Measurements from ENCODE around the gene TRIM54. TPM values are rescaled to one million over a fixed set of nuclear protein-coding genes. Genes with fewer than 3 reads are reported as not detected.
A peak's percentile ranks its signal among the peaks of the same experiment; 100 is the strongest.
"Not testable (repeated sequence)": the region's sequence is repeated elsewhere in the genome, so short reads cannot be mapped to it uniquely, and the experiment has no call there.

Gene TRIM54
- total RNA-seq, 4 donors from 2014 or later: 219 to 554 (median 427) TPM

DNA sequence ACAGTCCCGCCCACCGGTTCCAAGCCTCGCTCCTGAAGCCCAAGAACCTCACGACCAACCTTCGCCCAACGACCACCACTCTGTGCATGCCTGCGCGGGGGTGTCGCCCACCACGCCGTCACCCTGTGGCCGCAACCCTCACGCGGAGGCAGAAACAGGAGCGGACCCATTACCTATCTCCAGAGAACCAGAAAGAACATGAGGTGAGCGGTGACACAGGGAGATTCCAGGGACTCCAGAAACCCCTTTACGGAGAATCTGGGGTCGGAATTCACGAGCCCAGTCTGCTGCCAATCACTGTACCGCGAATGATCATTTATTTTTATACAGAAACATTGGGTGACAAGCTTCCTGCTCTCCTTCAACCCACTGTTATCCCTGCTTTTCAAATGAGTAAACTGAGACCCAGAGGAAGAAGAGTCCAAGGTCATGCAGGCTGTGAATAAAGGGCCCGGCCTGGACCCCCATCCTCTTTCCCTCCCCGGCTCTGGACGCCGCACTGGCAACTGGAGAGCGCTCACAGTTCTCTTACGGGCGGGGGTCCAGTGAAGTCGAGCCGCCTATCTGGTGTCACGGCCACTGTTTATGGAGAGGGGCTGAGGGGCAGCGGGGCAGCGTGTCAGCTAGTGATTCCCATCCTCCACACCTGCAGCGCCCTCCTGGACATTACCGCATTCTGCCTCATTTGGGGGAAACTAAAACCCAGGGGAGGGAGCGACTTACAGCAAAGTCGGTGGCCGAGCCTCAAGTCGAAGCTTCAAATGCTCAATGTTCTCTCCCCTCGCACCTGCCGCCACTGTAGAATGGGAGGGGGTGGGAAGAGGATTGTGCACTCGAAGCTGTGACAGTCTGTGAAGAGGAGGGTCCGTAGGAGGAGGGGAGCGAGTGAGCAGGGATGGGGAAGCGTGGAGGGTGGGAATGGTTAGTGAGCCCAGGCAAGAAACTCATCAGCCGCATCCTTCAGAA is 18.7 kb upstream of the TRIM54 start:
- peak overlapping the region; percentile 51 to 78 (median 58) for H3K4me3 ChIP-seq
- no peak for ATAC-seq
- peaks cover 71 to 77% (median 74%) of the 10 kb centered on the region in 3 donors for H3K27me3 ChIP-seq
- peaks cover 25 to 26% of the 10 kb centered on the region in 2 donors for H3K4me1 ChIP-seq
- DNase-seq: no peak
- no peak overlapping the region for H3K27ac ChIP-seq
- intact Hi-C loops (cut with DNase I; ENCODE audit: low total_unique reads): loop anchor here (1.0 kb wide), 1 partner anchor 40 kb away; no protein-coding TSS in a partner anchor
- in situ Hi-C loops (cut with MboI; ENCODE audit: low sequenced_read_pairs in 4 of 4): no loop called here
- no peaks in the 10 kb centered on the region for H3K9me3 ChIP-seq
- TF ChIP-seq, protein P1, sequence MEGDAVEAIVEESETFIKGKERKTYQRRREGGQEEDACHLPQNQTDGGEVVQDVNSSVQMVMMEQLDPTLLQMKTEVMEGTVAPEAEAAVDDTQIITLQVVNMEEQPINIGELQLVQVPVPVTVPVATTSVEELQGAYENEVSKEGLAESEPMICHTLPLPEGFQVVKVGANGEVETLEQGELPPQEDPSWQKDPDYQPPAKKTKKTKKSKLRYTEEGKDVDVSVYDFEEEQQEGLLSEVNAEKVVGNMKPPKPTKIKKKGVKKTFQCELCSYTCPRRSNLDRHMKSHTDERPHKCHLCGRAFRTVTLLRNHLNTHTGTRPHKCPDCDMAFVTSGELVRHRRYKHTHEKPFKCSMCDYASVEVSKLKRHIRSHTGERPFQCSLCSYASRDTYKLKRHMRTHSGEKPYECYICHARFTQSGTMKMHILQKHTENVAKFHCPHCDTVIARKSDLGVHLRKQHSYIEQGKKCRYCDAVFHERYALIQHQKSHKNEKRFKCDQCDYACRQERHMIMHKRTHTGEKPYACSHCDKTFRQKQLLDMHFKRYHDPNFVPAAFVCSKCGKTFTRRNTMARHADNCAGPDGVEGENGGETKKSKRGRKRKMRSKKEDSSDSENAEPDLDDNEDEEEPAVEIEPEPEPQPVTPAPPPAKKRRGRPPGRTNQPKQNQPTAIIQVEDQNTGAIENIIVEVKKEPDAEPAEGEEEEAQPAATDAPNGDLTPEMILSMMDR (IDR thresholded peaks at IDR 0.05 in 4 of 5, conservative IDR thresholded peaks at IDR 0.05 in 1 of 5): no peak
- no peak for TF ChIP-seq POLR2A (IDR thresholded peaks at IDR 0.05)
- no peaks in the 10 kb centered on the region for H3K36me3 ChIP-seq

DNA sequence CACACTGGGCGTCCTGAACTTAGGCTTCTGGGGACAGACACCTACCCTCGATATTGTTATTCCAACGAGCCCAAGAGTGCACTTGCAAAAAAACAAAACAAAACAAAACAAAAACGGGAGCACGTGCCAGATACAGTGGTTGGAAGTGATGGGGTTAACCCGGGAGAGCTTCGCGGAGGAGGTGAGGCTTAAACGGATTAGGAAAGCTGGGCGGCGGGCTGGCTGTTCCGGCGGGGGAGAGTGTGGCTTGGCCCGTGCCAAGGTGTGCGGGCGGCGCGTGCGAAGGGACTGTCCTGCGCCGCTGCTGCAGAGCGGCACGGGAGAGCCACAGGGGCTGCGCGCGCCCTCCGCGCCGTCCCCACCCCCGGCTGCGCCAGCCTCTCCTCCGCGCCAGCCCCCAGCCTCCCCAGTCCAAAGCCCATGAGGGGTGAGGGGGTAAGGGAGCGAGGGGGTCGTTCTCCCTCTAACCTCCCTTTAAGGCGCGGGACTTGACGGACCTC is 17.9 kb upstream of the TRIM54 start:
- peak in 1 of 2 donors; percentile 26 for ATAC-seq
- in situ Hi-C loops (cut with MboI; ENCODE audit: low sequenced_read_pairs in 4 of 4) (no loop called here), intact Hi-C loops (cut with DNase I; ENCODE audit: low total_unique reads) (loop anchor here (1.0 kb wide), 1 partner anchor 39 kb away; no protein-coding TSS in a partner anchor)
- peaks cover 25 to 26% of the 10 kb centered on the region in 2 donors for H3K4me1 ChIP-seq
- H3K27ac ChIP-seq: no peak overlapping the region
- no peaks in the 10 kb centered on the region for H3K36me3 ChIP-seq
- TF ChIP-seq, protein P1 (IDR thresholded peaks at IDR 0.05 in 4 of 5, conservative IDR thresholded peaks at IDR 0.05 in 1 of 5): no peak
- TF ChIP-seq POLR2A (IDR thresholded peaks at IDR 0.05): no peak
- peak overlapping the region; percentile 18 to 78 (median 46) for H3K4me3 ChIP-seq
- H3K9me3 ChIP-seq: no peaks in the 10 kb centered on the region
- H3K27me3 ChIP-seq: peaks cover 71 to 72% (median 71%) of the 10 kb centered on the region in 3 donors
- no peak for DNase-seq

DNA sequence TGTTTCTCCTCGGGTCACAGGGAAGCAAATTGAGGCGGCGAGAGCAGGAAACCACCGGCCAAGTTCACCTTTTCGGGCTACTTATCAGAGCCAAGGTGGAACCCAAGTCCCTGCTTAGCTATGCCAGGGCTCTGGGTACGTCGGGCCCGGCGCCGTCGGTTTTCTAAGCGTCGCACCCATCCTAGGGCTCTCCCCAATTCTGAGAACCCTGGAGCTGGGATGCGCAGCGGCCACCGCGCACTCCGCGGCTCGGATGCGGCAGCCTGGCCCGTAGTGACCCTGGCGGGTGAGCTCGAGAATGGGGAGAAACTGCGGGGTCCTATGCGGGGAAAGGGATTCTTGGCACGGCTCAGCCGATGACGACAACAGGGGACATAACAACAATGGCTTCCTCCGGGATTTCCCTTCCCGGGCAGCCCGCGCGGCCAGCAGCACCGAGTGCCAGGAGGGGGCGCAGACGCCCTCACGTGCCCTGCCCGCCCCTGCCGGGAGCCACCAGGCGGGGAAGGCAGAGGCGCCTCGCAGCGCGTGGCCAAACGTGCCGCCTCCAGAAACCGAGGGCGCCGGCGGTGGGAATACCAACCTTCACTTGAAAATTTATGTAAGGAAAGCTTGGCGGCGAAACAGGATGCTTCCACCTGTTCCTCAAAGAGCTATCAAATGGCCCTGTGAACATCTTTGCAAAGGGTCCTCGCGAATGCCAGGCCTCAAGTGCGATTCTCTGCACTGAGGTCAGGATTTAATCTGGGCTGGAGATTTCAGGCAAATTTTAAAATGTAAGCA is 17.3 kb upstream of the TRIM54 start:
- in situ Hi-C loops (cut with MboI; ENCODE audit: low sequenced_read_pairs in 4 of 4) (no loop called here), intact Hi-C loops (cut with DNase I; ENCODE audit: low total_unique reads) (loop anchor here (1.0 kb wide), 2 partner anchors 15 to 38 kb away; no protein-coding TSS in a partner anchor)
- Histone ChIP-seq H3K4me3 (peak overlapping the region; percentile 18 to 78 (median 46)), H3K27ac (no peak overlapping the region), H3K4me1 (peaks cover 25 to 26% of the 10 kb centered on the region in 2 donors), H3K36me3 (no peaks in the 10 kb centered on the region), H3K27me3 (peaks cover 65 to 68% (median 66%) of the 10 kb centered on the region in 3 donors), H3K9me3 (no peaks in the 10 kb centered on the region)
- peak; percentile 29 to 34 for ATAC-seq
- no peak for DNase-seq
- TF ChIP-seq, protein P1 (IDR thresholded peaks at IDR 0.05 in 4 of 5, conservative IDR thresholded peaks at IDR 0.05 in 1 of 5): peak; percentile 39 to 60 (median 46)
- no peak for TF ChIP-seq POLR2A (IDR thresholded peaks at IDR 0.05)

DNA sequence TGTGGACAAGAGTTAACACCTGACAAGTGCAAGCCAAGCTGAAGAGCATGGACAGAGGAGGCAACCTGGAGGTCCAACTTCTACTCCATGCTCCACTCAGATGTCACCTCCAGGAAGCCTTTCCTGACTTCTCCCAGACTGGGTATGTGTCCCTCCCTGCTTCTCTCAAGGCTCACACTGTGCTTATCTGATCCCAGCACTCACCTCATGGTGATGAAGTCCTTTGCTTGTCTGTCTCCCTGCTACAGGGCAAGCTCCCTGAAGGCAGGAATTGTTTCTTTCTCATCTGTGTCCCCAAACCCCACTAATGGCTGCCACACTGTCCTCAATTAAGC is 16.7 kb upstream of the TRIM54 start:
- H3K4me1 ChIP-seq: peaks cover 25 to 26% of the 10 kb centered on the region in 2 donors
- TF ChIP-seq POLR2A (IDR thresholded peaks at IDR 0.05): no peak
- TF ChIP-seq, protein P1 (IDR thresholded peaks at IDR 0.05 in 4 of 5, conservative IDR thresholded peaks at IDR 0.05 in 1 of 5): no peak
- H3K36me3 ChIP-seq: no peaks in the 10 kb centered on the region
- intact Hi-C loops (cut with DNase I; ENCODE audit: low total_unique reads): loop anchor here (1.0 kb wide), 1 partner anchor 15 kb away; no protein-coding TSS in a partner anchor
- DNase-seq: no peak
- in situ Hi-C loops (cut with MboI; ENCODE audit: low sequenced_read_pairs in 4 of 4): no loop called here
- H3K4me3 ChIP-seq: no peak overlapping the region
- no peak overlapping the region for H3K27ac ChIP-seq
- no peak for ATAC-seq
- no peaks in the 10 kb centered on the region for H3K9me3 ChIP-seq
- peaks cover 59 to 62% (median 62%) of the 10 kb centered on the region in 3 donors for H3K27me3 ChIP-seq

DNA sequence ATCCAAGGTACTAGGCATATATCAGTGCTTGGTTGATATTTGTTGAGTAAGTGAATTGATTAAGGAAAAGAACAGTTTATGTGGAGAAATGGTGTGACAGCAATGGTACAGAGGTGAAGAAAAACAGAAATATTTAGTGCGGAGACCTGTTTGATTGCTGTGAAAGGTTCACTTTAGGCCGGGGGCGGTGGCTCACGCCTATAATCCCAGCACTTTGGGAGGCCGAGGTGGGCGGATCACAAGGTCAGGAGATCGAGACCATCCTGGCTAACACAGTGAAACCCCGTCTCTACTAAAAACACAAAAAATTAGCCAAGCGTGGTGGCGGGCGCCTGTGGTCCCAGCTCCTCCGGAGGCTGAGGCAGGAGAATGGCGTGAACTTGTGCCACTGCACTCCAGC is 13.9 kb upstream of the TRIM54 start:
- H3K4me3 ChIP-seq; DNase-seq; intact Hi-C loops (cut with DNase I; ENCODE audit: low total_unique reads); ATAC-seq; H3K36me3 ChIP-seq; H3K9me3 ChIP-seq; in situ Hi-C loops (cut with MboI; ENCODE audit: low sequenced_read_pairs in 4 of 4); H3K27ac ChIP-seq: not testable (repeated sequence)
- Histone ChIP-seq H3K27me3 (peaks cover 31 to 36% (median 34%) of the 10 kb centered on the region in 3 donors), H3K4me1 (peaks cover 15% of the 10 kb centered on the region in 2 donors)
